ENCODE results near the gene CFAP46.
"Not testable (repeated sequence)": the region's sequence is repeated elsewhere in the genome, so short reads cannot be mapped to it uniquely, and the experiment has no call there.

CFAP46 gene

DNA sequence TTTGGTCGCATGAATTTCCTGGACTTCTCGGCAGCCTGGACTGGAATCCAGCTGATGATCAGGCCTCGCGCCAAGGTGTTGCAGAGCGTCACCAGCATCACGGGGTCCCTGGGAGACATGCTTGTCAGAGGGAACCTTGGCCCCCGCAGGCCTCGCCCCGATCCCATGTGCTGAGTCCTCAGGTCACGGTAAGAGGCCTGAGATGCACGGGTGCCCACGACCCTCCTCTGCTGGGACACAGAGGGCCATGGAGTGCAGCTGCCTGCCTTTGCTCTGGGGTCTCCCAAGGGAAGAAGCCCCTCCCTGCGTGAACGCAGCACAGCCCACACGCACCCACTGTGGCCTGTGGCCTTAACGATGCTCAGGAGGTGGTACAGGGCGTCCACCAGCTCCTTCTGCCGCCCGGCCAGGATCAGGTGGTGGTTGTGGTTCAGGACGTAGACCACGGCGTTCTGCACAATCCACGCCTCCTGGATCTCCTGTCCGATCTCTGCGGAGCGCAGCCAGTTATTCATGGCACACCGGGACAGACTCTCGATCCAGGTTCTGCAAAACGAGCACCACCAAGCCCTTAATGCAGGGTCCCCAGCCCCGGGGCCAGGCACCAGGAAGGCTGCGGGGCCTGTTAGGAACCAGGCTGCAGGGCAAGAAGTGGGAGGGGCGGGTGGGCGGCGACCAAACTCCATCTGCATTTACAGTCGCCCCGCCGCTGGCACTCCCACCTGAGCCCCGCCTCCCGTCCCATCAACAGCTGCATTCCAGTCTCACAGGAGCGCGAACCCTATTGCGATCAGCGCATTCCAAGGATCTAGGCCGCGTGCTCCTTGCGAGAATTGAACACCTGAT, 29.4 kb downstream of the CFAP46 start:
- no peak for DNase-seq (ENCODE audit: low read depth)

DNA sequence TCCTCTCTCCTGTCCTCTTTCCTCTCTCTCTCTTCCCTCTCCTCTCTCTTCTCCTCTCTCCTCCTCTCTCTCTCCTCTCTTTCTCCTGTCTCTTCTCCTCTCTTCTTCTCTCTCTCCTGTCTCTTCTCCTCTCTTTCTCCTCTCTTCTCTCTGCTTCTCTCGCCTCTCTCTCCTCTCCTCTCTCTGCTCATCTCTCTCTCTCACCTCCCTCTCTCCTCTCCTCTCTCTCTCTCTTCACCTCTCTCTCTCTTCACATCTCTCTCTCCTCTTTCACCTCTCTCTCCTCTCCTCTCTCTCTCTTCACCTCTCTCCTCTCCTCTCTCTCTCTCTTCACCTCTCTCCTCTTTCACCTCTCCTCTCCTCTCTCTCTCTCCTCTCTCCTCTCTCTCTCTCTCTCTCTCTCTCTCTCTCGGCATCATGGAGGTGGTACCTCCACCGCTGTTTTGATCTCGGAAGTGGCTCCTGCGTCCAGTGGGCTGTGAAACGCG, 30.1 kb downstream of the CFAP46 start:
- DNase-seq (ENCODE audit: low read depth) = no peak

DNA sequence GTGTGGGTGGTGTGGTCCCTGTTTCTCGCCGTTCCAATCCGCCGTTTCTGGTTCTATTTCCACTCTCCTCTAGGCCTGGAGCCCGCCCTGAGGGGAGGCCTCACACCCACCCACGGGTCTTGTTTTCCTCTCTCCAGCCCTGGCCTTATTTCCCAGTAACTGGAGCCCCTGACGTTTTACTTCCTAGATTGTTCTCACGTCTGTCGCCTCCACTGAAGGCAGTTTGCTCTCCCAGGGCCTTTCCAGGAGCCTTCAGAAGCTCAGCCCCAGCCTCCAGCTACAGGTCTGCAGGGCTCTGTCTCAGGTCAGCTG, 30.6 kb downstream of the CFAP46 start:
- no peak for DNase-seq (ENCODE audit: low read depth)

DNA sequence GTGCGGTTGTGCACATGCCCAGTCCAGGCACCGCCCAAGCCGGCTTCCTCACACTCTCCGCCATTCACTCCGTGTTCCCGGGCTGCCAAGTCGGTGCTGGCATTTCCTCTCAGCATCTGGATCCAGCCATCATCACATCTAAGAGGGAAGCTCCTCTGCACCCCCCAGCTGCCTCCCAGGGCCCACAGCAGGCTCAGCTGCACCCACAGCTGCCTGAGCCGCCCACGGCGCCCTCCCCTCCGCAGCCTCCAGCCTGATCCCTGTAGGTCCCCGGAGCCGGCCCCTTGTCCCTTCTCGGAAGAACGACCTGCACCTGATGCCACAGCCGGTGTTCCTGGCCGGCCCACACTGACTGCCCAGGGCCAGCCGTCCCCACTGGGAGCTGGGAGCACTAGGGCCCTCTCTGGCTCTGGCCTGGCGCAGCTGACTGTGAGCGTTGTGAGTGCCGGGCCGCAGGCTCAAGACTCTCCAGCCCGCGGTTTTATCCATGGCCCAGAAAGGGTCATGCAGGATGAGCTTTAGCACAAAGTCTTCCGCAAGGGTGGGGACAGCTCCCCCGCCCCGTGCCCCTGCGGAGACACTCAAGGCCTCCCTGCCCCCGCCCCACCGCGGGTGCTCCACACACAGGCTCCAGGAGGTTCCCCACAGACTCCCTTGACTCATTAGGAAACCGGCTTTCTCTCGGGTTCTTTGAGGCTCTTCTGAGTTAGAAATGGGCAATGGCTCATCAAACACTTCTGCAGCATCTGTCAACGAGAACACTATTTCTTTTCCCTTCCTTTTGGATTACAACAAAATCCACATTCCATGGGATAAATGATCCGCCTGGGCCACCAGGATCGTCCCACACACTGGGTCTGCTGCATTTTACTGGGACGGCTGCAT, 31.2 kb downstream of the CFAP46 start:
- no peak for DNase-seq (ENCODE audit: low read depth)

DNA sequence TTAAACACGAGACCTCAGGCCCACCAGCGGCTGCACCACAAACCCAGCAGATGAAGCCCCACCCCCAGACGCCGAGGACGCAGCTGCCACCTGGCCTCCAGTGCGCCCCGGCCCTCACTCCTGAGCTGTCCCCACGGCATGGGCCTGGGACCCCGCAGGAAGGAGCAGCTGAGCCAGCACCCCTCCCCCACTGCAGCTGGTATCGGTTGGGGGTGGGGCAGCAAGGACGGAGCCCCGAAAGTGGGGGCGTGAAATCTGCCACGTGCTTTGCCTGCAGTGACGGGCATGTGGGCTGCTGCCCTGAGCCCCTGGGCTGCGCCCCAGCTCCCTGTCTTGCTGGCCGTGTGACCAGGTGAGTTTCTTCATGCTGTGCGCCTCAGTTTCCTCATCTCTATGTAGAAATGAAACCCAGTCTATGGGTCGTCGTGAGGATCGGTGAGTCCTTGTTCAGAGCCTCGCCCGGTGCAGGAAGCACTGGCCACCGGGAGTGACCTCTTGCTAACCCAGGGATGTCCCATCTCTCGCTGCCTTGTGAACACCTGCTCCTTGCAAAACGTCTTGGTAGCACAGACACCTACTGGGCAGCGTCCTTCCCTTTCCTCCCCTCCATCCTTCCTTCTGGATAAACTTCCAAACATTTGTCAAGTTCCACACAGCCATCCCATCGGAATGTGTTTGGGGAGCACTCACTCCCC, 32.0 kb downstream of the CFAP46 start:
- no peak for DNase-seq (ENCODE audit: low read depth)

DNA sequence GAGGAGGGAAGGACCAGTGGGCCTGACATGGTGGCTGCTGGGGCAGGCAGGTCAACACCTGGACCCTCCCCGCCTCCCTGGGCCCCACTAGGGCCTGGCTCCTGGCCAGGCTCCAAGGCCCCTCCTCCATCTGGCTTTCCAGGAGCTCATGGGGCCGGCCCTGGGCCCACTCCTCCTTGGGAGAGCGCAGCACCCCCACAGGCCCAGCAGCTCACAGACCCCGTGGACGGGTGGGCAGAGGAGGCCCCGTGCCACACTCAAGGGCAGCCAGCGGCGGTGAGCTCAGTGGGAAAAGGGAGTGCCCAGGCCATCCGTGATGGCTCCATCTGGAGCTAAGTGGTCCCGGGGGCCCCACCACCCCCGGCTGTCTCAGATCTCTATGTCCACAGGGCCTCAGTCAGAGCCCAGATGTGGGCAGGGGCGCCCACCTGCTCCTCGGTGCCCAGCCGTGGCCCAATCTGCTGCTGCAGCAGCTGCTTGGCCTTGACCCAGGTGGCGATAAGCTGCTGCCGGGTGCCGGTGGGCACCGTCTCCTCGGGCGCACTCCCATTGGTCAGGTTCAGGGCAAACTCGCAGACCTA, 32.8 kb downstream of the CFAP46 start:
- DNase-seq (ENCODE audit: low read depth) = no peak

DNA sequence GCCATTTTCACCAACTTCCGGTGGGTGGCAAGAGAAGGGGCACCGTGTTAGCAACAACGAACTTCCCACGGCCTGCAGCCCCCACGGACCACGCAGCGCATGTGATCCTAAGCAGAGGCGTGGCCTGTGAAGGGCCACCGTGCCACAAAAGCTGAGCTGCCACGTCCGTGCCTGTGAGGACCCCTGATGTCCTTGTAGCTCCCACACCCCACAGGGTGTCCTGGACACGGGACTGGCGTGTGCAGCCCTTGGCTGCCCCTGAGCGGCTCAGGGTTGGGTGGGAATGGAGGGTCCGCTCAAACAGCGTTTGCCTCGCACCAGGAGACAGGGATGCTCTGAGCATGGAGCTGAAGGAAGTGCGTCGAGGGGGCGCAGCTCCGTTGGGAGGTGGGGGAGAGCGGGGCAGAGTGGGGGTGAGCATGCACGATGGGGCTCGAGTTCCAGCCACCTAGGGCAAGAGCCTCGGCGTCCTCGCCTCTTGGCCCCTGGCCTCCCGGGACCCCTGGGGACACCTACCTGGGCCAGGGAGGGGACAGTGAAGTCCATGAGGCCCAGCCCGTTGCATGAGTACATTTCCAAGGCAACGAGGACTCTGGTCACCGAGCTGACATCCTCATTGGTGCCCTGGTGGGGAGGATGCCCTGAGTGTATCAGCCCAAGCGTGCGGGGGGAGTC, 33.6 kb downstream of the CFAP46 start:
- DNase-seq (ENCODE audit: low read depth) = no peak

DNA sequence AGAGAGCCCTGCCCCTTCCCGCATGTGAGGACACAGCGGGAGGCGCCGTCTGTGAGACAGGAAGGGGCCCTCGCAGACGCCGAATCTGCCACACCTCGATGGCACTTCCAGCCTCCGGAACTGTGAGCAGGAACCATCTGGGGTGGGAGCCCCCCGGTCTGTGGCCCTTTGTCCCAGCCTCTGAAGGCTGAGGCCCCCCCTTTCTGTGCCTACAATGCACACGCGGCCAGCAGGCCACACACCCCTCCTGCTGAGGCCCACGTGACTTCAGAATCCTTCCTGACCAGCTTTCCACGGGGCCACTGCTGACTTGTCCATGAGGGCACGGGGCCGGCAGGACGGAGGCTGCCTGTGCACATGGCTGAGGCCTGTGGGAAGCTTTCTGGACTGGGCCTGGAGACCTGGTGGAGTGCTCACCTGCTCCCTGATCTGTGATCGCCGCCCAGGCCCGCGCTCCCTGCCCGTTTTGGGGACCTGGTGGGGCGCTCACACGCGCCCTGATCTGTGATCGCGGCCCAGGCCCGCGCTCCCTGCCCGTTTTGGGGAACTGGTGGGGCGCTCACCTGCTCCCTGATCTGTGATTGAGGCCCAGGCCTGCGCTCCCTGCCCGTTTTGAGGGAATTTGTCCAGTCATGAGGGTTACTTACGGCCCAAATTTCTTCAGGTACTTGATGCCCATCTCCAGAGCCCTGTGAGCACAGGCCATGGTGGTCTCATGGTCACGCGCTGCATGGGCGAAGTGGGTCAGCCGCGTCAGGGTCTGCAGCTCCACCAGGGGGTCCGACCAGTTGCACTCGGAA, 34.3 kb downstream of the CFAP46 start:
- DNase-seq (ENCODE audit: low read depth) = no peak

DNA sequence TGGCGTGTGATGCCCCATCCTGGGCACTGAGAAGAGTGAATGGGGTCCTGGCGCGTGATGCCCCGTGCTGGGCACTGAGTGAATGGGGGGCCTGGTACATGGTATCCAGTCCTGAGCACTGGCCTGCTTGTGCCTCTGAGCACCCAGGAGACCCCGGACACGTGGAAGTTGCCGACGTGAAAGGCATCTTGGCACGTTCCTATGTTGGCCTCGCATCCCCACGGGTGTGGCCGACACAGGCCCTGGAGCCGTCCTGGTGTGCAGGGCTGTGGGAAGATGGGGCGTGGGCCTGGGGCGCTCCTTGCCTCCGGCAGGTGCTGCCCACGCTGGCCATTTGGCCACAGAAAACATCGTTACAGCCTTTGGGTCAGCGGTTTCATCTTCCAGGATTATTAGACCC, 35.5 kb downstream of the CFAP46 start:
- DNase-seq (ENCODE audit: low read depth) = no peak

DNA sequence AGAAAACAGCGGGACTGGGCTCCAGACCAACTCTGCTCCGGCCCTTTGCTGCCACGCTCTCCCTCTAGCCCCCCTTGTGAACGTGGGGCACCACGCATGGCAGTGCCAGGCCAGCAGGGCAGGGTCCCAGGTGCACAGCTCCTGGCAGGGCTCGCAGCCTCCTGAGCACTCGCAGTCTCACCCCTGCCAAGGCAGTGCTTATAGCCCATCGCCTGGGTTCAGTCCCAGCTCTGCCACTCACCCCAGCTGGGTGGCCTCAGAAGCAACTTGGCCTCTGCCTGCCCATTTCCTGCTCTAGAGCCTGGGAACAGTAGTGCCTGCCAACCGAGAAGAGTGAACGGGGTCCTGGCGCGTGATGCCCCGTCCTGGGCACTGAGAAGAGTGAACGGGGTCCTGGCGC, 36.3 kb downstream of the CFAP46 start:
- no peak for DNase-seq (ENCODE audit: low read depth)

DNA sequence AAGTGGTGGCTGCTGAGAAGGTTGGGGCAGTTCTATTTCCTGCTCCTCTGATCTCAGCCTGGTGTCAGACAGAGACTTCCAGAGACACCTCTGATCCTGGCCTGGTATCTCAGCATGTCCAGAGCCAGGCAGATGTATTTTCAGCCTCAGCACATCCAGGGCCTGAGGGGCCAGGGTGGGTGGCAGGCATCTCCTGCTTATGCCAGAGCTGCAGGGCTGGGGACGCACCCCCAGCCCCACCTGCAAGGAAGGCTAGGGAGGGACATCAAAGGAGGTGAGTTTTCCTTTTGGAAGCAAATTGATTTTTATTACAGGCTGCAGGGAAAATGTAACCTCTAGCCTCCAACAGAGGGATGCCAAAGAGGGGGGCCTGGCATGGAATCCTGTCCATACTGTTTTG, 36.7 kb downstream of the CFAP46 start:
- DNase-seq (ENCODE audit: low read depth) = no peak

DNA sequence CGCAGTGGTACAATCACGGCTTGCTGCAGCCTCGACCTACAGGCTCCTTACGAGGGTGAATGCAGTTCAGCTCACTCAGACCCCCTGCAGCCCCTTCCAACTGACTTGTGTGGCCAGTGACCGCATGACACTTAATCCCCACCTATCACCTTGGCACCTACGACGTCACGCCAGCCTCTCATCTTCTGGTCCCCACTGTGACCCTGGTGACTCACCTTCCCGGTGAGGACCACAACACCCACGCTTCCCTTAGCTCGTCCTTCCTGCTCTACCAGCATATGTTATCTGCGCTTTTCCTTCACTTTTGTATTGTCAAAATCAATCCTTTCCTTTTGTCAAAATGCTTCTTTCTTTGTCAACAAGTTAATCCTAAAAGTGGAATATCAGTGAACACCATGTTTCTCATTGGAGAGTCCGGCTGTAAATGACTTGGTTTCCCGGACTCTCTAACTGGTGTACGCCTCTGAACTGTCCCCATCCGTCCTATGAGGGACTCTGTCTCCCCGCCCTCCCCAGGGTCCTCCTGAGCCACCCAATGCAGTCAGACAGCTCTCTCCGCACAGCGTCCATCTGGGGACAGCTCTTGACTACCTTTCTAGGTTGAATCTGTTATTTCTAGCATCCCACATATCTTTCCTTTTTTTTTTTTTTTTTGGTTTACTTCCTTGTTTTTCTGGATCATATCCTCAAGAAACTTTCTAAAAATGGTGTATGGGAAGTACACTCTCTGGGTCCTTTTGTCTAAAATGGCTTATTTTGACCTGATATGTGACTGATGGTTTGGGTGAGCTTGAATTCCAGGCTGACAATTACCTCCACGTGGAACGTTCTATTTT, 37.3 kb downstream of the CFAP46 start:
- no peak for DNase-seq (ENCODE audit: low read depth)

DNA sequence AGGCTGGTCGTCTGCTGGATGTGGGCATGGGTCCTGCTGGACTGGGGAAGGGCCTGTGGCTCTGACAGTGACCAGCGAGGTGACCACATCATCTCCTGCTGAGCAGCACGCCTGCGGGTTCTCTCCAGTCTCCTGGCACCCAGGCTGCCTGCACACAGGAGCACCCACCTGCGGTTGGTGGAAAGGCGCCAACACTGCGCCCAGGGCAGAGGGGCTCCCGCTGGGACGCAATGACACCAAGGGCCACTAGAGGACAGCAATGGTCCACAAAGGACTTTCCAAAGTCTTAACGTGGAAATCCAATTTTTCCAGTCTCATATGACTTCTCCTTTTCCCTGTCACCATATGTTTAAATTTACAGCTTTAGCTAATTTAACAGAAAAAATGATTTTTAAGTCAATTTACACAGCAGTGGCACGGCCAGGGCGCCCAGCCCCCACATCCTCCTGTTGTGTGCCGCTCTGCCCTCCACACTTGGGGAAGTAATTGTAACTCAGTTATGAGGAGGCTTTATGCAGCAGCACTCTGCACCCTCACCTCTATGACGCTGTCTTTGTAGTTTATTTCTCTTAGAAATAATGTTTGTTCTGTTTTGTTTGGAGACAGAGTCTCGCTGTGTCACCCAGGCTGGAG, 38.1 kb downstream of the CFAP46 start:
- no peak for DNase-seq (ENCODE audit: low read depth)

DNA sequence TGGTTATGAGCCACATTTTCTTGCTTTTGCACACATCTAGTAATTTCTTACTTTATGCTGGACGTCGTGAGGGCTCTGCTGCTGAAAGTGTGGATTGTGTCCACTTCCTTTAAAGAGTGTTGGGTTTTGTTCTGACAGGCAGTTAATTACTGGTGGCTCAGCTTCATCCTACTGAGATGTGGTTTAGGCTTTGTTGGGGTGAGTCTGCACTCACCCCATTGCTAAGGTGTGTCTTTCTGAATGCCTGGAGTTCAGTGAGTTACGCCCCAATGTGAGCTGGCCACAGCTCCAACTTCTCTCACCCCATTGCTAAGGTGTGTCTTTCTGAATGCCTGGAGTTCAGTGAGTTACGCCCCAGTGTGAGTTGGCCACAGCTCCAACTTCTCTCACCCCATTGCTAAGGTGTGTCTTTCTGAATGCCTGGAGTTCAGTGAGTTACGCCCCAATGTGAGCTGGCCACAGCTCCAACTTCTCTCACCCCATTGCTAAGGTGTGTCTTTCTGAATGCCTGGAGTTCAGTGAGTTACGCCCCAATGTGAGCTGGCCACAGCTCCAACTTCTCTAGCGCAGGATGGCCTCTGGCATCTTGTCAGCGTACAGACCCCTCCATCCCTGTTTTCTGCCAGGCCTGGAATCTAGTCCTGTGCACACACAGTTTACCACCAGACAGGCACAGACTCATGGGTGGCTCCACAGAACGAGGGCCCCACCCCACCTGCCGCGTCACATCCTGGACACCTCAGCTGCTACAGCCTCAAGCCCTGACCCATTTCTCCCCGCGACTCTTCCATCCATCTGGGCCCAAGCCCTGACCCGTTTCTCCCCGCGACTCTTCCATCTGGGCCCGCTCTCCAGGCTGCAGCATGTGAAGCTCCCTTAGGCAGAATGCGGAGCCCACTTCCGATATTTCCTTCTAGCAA, 39.5 kb downstream of the CFAP46 start:
- DNase-seq (ENCODE audit: low read depth) = not testable (repeated sequence)

DNA sequence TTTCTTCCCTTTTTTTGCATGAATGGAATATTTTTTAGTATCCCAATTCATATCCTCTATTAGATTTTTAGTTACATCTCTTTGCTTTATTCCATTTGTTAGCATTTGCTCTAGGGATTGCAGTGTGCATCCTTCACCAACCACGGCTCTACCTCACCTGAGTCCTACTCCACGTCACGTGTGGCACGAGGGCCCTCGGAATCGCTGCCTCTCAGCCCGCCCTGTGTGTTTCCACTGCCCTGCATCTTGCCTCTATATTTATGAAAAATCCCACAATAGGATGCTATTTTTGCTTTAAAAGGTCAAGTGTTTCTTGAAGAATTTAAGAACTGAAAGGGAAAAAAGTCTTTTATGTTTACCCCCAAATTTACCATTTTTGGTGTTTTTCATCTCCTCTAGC, 41.0 kb downstream of the CFAP46 start:
- no peak for DNase-seq (ENCODE audit: low read depth)

DNA sequence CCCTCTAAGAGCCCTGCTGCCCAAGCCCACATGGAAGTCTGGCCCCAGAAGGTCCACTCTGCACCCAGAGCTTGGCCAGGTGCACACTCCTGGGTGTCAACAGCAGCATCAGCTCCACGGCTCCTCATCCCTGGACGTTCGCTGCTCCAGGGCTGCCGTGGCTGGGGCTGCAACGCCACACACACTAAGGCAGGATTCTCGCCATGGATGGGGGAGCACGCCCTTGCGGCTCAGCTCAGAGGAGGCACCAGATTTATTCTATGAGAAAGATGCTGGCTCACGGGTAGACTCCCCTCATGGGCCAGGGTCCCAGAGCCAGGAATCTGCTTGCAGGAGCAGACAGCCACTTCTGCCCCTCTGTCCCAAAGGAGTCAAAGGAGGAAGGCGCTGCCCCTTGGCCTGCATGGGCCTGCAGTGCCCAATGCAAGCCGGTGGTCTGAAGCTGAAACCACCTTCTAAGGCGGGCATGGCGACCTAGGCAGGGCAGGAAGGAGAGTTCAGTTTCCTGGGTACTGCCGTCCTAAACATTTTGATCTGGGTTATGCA, 42.1 kb downstream of the CFAP46 start:
- DNase-seq (ENCODE audit: low read depth) = no peak

DNA sequence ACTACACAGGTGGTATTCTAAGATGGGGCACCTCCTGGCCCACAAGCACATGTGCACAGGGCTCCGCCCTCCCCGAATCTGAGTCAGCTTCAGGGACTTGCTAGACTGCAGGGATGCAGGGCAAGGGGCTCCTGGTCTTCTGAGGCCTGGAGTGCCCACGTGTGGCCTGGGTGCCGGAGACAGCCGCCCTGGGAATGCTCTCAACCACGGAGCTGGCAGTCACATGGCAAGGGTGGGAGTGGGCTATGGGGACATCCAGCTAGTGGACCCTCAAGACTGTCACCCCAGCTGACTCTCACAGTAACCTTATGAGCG, 42.7 kb downstream of the CFAP46 start:
- DNase-seq (ENCODE audit: low read depth) = no peak

DNA sequence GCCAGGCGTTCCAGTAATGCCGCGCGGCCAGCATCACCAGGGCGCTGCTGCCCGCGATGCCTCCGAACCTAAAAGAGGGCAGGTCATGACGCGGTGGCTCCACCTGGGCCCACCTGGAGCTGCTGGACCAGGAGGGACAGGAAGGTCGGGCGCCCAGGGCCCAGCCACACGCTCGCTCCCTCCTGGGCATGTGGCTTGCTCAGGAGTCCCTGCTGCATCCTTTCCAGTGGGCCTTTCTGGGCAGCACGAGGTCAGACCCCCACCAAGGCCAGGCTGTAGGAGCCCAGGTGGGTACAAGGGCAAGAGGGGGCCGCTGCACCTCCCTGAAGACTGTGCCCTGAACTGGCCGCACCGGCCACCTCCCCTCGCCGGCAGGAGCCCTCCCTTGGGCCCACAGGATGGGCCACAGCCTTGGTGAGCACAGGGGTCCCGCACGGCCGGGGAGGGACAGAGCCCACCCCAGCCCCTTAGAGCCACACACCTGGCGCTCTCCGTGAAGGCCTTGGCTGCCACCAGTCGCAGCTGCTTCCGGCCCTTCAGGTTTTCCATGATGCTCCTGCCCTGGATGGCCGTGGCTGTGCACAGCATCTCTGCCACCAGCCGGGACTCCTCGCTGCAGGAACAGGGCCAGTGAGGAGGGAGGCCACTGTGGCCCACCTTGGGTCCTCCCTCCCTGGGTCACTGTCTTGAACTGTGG, 43.2 kb downstream of the CFAP46 start:
- no peak for DNase-seq (ENCODE audit: low read depth)
